ENCODE results near the gene CFAP161.
"Not testable (repeated sequence)": the region's sequence is repeated elsewhere in the genome, so short reads cannot be mapped to it uniquely, and the experiment has no call there.

Gene CFAP161

DNA sequence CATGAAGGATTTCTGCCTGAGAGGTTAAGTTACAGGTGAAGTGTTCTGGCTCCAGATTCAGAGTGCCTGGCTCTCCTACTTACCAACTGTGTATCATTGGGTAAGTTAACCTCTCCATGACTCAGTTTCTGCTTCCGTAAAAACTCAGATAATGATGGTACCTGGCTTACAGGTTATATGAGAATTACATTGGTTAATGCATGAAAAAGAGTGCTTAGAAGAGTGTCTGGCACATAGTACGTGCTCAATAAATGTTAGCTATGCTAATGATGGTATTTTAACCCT is 23.8 kb downstream of the CFAP161 start:
- DNase-seq (ENCODE audit: low read depth in 2 of 2): no peak

DNA sequence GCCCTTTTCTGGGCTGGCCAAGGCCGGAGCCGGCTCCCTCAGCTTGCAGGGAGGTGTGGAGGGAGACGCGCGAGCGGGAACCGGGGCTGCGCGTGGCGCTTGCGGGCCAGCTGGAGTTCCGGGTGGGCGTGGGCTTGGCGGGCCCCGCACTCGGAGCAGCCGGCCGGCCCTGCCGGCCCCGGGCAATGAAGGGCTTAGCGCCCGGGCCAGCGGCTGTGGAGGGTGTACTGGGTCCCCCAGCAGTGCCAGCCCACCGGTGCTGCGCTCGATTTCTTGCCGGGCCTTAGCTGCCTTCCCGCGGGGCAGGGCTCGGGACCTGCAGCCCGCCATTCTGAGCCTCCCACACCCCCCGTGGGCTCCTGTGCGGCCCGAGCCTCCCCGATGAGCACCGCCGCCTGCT is 24.5 kb downstream of the CFAP161 start:
- not testable (repeated sequence) for DNase-seq (ENCODE audit: low read depth in 2 of 2)

DNA sequence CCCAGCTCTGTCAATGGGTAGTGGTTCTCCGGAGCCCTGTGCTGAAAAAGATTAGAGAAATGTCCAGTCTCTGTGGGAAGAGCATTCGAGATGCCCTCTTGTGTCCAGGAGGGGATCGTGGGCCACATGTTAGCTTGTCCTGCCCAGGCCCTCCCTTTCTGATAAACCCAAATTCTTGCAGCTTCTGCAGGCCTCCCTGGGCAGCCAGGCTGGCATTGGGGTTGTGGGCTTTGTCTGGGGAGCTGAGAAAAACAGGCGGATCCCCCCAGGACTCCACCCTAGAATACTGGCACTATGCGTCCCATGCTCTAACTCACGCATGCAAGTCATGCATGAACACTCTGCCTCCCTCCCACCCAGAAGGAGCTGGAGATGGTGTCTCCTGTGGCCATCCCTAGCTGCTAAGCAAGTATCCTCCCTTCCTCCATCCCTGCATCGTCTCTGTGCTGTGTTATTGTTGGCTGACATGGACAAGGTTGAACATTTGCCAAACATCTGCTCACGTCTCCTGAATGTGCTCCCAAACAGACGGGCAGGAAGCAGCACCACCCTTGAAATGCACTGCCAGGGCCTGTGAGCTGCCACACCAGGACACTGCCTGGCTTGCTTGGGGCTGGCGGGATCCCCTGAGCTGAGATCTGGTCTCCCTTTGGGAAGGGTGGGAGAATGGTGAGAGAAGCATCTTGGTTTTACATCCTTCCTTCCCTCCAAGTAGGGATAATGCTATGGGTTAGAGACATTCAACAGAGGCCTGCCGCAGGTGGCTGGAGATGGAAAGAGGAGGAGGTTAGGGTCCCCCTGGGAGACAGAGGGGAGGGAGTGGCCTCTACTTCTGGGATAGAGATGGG is 26.5 kb downstream of the CFAP161 start:
- DNase-seq (ENCODE audit: low read depth in 2 of 2): no peak

GRCh38 chr15:81161160-81161673 is 27.1 kb downstream of the CFAP161 start:
- no peak for DNase-seq (ENCODE audit: low read depth in 2 of 2)

GRCh38 chr15:81161851-81162250 is 27.8 kb downstream of the CFAP161 start:
- DNase-seq (ENCODE audit: low read depth in 2 of 2): no peak

- no peak for DNase-seq (ENCODE audit: low read depth in 2 of 2)
These were observed 30.1 kb downstream of the CFAP161 start for GRCh38 chr15:81163961-81164800.

GRCh38 chr15:81165535-81165934 is 31.5 kb downstream of the CFAP161 start:
- no peak for DNase-seq (ENCODE audit: low read depth in 2 of 2)

DNA sequence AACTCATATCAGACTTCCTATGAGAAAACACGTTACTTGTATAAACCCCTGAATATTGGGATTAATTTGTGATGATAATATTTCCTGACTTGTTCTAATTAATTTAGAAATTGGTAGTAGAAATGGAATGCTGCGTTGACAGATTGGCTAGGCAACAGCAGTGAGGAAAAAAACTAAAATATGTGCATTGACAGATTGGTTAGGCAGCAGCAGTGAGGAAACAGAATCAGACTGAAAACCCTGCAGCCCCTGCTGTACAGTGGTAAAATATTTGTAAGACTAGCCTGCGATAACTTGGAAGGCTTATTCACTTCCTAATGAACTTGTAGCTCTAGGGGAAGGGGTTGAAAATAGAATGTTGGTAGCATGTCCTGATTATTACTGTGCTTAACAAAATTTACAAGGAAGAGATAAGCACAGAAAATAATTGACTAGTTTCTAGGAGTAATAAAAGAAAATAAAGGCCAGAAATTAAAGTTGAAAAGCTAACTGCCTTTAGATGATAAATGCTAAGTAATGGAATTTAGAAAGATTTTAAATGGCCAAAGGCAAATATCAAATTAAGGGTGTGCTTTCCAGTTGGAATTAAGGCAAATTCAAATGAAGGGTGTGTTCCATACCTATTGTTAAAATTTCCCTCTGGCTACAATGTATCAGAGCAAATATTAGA is 32.7 kb downstream of the CFAP161 start:
- no peak for DNase-seq (ENCODE audit: low read depth in 2 of 2)

- DNase-seq (ENCODE audit: low read depth in 2 of 2): no peak
These were observed 34.1 kb downstream of the CFAP161 start for GRCh38 chr15:81168131-81168526.

DNA sequence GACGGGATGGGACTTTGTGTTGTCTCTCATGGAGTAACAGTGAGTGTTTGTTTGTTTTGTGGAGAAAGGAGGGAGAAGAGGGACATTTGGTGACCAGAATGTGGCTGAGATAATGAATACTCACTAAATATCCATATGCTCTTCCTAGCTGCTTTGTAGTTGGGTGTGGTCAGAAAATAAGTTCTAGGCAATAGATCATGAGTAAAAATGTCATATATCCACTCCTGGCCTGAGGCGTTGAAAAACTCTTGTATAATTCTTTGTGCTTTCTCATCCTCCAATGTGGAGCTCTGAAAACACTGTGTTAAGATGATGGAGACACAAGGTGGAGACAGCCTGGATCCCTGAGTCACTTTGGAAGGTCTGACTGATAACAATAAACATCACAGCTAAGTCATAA is 34.6 kb downstream of the CFAP161 start:
- DNase-seq (ENCODE audit: low read depth in 2 of 2): no peak

DNA sequence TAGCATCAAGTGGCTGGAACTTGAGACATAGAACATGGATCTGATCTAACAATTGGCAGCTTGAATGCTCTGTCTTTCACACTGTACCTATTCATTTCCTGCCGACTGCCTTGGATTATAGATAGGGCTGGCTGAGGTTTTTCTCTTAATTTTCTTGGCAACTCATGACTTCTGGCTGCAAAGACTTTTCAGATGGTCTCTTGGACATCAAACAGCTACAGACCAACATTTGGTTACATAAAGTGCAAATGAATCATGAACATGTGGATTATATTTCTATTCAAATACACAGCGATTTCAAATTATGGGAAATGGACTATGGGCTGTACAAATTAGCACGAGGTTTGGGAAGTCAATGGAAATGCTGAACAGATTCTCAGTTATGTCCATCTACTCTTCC is 36.4 kb downstream of the CFAP161 start:
- DNase-seq (ENCODE audit: low read depth in 2 of 2): no peak

- no peak for DNase-seq (ENCODE audit: low read depth in 2 of 2)
These were observed 37.2 kb downstream of the CFAP161 start for GRCh38 chr15:81171286-81171685.

DNA sequence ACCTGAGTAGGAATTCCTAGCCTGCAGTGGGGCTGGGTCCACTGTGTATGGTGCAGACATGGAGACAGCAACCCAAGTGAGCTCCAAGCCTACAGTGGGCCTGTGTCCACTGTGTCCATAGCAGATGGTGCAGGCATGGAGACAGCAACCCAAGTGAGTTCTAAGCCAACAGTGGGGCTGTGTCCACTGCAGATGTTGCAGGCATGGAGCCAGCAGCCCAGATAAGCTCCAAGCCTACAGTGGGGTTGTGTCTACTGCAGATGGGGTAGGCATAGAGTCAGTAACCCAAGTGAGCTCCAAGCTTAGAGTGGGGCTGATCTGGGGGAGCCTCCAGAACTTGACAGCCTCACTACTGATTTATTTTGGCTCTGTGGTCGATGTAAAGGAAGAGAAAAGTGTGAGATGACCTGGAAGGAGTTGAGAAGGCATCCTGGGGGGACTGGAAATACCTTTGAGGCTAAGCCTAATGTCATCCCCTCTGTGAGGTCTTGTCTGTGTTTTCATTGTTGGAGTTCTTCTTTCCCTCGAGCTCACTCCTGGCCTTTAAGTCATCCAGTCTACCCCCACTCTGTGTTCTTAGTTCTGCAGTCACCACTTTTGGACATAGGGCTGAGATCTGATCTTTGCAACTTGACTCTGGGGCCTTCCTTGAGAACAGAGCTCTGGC is 40.2 kb downstream of the CFAP161 start:
- no peak for DNase-seq (ENCODE audit: low read depth in 2 of 2)

DNA sequence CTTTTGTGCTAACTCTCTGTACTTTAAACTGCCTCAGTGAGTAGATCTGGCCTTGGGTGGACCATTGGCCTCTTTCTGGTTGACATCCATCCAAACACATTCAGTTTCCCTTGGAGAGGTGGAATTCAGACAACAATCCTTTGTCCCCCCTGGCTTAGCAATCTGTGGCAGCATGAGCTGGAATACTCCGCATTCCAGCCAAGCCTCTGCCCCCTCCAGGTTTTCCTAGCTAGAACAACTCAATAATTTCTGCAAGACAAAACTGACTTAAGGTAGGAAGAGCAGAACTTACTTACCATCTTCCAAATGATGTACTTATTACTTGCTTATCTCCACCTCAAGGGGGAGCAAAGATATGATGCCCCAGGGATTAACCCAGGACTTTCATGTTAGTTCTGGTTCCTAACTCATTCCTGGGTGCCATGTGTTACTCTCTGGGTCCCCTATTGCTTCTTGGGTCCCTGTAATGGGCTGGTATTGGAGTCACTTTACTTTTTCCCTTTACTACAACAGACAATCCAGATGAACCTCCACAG is 40.8 kb downstream of the CFAP161 start:
- DNase-seq (ENCODE audit: low read depth in 2 of 2): no peak

GRCh38 chr15:81175496-81175895 is 41.4 kb downstream of the CFAP161 start:
- no peak for DNase-seq (ENCODE audit: low read depth in 2 of 2)

DNA sequence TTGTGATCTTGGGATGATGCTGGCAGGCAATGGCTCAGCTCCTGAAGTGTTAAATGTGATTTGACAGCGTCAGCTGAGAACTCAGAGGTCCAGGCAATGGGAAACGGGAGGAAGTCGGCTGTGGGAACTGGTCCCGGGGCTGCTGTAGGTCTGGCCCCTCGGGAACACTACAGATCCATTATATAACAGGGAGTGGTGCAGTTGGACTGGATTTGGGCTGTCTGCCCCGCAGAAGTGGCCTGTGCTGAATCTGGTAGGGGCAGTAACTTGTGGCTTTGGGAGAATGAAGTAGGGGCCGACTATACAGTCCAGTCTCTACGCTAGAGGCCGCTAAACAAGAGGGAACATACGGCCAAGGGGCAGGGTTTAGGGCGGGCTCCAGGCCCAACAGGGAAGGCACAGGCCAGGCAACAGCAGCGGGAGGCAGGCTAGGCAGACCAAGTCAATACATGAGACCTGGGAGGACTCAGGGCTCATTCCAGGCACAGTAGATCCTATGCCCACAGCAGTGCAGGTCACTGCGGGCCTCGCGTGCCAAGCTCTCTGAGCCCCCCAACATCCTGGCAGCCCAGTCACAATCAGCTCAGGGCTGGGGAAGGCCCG is 42.3 kb downstream of the CFAP161 start:
- no peak for DNase-seq (ENCODE audit: low read depth in 2 of 2)

DNA sequence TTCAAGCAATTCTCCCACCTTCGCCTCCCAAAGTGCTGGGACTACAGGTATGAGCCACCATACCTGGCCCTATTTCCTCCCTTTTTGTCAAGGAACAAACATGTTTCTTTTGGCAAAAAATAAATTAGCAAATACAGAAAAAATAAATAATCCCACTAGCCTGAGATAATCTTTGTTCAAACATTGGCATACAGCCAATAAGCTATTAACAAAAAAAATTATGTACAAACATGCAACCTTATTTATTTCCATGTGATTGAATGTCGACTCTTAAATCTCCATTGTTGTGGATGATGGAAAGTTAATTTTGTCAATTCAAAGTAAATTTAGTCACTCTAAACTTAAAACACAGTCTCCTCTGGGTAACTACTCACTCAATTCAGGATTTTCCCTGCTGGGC is 44.3 kb downstream of the CFAP161 start:
- no peak for DNase-seq (ENCODE audit: low read depth in 2 of 2)

GRCh38 chr15:81181220-81181619 is 47.1 kb downstream of the CFAP161 start:
- no peak for DNase-seq (ENCODE audit: low read depth in 2 of 2)

- no peak for DNase-seq (ENCODE audit: low read depth in 2 of 2)
These were observed 48.1 kb downstream of the CFAP161 start for GRCh38 chr15:81182031-81182755.

GRCh38 chr15:81182756-81183438 is 48.8 kb downstream of the CFAP161 start:
- DNase-seq (ENCODE audit: low read depth in 2 of 2): no peak
